Measurements from ENCODE around the gene PSMD1.
"Not testable (repeated sequence)": the region's sequence is repeated elsewhere in the genome, so short reads cannot be mapped to it uniquely, and the experiment has no call there.

The PSMD1 gene

GRCh38 chr2:231056453-231057416 lies at the start of gene PSMD1:
TSS of gene PSMD1 (plus strand) at chr2:231056867. CDS start at chr2:231057026, 159 bp downstream.
- DNase-seq, result peak; percentile 93

DNA sequence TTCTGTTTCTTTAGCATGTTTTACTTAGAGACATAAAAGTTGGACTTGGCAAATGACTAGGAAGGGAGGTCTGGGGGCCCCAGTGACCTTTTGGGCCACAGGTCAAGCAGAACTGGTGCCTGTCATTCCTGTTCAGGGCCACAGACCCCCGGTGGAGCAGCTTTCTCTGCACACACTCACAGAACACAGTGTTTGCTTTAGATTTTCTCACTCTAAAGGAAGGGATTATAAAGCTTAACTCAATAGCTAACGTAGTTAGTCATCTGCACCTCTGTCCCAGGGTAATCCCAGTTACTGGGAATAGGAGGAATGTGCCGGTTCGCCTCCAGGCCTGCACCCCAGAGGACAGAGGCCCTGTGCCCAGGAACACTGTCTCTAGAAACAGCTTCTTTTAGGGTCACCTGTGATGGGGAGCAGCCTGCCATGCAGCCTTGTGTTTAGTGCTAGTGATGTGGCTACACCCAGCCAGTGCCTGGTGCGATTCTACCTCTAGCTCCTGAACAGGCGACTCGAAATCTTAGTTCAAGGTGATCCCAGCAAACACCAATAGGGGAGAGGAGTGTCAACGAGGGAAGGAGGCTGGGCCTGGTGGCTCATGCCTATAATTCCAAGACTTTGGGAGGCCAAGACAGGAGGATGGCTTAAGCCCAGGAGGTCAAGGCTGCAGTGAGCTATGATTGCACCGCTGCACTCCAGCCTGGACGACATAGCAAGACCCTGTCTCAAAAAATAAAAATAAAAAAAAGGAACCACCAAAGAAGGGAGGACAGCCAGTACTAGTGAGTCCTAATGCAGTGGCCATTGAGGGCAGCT lies 49.2 kb upstream of the PSMD1 start:
- DNase-seq, result no peak

DNA sequence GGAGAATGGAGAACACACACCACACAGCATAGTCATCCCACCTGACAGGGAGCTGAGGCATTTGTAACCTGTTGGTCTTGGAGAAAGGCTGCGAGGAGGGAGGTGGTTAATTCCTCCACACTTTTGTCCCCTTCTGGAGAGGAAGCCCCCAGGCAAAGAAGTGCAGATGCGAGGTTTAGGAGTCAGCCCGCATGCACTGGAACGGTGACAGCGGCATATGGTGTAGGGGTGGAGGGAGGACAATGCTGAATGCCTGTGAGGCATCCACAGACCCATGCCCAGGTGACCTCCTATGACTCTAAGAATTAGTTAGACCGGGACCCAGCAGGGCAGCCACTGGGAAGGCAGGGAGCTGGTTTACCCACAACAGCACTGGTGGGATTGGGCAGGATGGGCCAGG lies 48.5 kb upstream of the PSMD1 start:
- no peak for DNase-seq

GRCh38 chr2:231009236-231009919 lies 47.3 kb upstream of the PSMD1 start:
- no peak for DNase-seq

- DNase-seq, result no peak
Observed at GRCh38 chr2:231010201-231010730, 46.4 kb upstream of the PSMD1 start.

GRCh38 chr2:231011526-231011925 lies 45.1 kb upstream of the PSMD1 start:
- DNase-seq, result no peak

DNA sequence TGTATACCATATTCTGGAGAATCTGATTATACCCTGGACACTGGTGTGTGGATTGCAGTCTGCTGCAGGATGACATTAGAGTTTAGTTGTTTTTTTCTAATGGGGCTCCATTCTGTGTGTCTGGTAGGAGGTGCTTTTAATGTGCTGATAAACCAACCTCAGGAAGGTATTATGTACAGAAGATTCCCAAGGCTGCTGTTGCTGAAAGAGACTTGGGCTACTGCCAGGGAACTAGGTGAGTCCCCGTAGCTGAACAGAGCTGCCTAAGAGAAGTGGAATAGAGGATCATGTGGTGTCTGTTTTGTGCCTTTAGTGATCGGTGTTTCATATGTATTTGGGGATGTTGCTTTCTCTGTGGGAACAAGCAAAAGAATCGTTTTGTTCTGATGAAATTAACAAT lies 44.2 kb upstream of the PSMD1 start:
- peak; percentile 46 for DNase-seq

DNA sequence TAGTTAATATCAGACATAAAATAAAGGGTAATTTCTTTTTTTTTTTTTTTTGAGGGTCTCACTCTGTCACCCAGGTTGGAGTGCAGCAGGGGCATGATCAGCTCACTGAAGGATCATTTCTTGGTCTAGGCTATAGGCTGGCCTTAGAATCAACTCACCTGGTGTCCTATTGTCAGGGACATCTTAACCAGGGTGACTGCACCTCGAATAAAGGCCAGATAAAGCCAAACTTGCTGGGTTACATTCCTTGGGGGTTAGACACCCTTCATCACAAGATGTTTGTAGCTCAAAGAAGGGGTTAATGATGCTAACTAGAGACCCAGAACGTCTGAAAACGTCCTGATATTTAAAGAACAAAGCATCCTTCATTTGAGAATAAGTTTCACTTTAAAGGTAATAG lies 42.8 kb upstream of the PSMD1 start:
- DNase-seq, result no peak

DNA sequence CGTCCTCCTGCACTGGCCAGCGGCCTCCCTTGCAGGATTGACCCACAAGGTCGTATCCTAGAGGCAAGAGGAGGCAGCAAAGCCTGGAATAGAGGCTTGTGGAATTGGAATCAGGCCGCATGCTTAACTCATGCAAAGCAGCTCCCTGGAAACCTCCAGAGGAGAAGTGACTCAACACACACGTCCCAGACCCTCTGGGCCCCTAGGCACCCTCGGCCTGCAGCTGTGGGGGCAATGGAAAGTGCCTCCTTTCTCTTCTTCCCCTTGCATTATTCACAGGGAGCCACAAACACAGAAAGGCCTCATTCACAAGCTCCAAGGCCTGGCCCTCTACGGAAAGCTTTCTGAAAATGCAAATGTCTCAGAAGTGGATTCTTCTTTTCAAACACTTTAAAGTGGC lies 41.2 kb upstream of the PSMD1 start:
- DNase-seq, result no peak

DNA sequence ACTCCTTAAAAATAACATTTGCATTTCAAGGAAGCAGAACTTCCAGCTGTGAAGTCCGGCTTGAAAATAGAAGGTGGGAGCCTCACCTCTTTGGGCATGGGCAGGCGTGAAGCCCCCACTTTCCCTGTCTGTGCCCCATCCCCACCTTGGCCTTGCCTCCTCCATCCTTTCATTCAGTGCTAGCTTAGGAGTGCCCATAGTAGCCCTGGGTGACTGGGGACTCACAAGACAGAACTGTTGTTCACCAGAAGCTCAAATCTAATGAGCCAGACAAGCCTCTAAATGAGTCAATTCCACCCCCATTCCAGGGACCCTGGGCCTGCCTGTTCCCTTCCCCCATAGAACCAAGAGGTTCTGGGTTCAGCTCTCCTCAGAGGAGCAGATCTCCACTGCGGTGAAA lies 40.7 kb upstream of the PSMD1 start:
- DNase-seq, result no peak

DNA sequence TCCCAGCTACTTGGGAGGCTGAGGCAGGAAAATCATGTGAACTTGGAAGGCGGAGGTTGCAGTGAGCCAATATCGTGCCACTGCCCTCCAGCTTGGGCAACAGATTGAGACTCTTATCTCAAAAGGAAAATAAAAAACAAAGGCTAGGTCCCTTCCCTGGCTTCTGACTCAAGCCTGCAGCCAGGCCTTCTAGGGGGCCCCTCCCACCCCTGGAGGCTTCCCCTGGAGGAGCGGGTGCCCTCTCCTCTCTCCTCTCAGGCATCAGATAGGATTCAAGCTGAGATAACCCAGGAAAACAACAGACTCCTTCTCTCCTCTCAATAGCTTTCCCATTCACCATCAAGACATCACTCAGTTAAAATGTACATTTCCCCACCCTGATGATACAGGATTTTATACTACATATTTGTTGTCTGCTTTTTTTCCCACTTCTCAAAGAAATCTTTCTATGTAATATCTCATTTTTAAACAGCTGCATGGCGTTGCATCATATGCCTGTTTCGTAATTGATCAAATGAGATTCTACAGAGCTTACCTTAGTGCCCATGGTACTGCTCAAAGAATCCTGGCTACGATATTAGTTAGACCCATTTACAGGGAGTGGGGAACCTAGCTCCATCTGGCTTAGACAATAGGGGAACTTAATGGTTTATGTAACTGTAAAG lies 40.0 kb upstream of the PSMD1 start:
- DNase-seq, result no peak

- DNase-seq, result peak; percentile 33
Observed at GRCh38 chr2:231017231-231017598, 39.5 kb upstream of the PSMD1 start.

DNA sequence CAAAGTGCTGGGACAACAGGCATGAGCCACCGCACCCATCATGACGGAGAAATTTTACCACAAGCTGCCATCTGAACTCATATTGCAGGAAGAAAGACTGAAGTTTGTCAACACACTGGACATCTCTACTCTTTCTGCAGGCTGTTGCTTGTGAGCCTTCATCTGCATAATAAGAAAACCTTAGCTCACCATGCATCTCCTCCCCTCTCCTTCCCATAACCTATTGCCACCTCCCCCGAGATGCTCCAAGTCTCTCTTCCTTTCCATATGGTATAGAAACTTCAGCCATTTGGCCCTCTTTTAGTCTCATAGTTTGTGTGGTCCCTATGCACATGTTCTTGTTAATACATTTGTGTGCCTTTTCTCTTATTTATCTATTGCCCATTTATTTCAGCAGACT lies 38.5 kb upstream of the PSMD1 start:
- DNase-seq, result no peak

GRCh38 chr2:231025059-231025458 lies 31.6 kb upstream of the PSMD1 start:
- not testable (repeated sequence) for DNase-seq

- DNase-seq, result no peak
Observed at GRCh38 chr2:231028889-231029288, 27.8 kb upstream of the PSMD1 start.

DNA sequence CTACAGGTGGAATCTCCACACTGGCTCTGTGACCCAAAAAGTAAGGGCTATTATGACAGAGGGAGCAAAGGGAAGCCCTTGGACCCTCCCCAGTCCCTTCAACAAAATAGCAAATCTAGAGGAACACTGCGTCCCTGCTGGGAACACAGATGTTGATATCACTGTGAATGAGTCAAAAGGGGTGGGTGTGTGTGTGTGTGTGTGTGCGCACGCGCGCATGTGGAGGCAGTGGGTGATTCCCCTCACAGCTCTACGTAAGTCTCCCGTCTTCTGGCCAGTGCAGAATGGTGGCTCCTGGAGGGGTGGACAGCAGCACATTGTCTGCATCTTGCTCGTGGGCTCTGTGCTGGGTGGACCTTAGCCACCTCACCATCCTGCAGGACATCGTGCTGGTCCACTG lies 27.1 kb upstream of the PSMD1 start:
- DNase-seq, result no peak

- no peak for DNase-seq
Observed at GRCh38 chr2:231030725-231031124, 25.9 kb upstream of the PSMD1 start.

DNA sequence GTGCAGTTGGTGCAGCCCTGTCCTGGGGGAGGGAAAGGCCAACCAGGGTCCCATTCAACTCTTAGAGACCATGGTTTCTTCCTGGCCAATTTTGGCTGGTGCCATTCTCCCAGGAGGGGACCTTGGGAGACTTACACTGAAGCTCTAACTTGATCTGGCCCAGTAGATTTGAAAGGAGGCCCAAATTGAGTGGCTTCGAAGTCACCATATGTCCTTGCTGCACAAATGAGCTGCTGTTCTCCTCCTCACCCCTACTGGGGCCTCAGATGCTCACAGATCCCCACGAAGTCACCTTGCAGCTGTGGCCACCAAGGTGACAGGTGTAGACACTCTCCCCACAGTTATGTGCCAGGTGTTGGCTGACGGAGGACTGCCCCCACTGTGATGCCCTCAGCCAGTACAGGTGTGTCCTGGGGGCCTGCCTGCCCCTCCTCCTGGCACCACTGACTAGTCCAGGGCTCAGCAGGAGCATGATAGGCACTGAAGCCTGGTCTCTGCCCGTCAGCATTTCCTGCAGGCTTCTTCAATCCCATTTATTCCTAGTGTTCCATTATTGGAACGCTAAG lies 24.0 kb upstream of the PSMD1 start:
- no peak for DNase-seq

DNA sequence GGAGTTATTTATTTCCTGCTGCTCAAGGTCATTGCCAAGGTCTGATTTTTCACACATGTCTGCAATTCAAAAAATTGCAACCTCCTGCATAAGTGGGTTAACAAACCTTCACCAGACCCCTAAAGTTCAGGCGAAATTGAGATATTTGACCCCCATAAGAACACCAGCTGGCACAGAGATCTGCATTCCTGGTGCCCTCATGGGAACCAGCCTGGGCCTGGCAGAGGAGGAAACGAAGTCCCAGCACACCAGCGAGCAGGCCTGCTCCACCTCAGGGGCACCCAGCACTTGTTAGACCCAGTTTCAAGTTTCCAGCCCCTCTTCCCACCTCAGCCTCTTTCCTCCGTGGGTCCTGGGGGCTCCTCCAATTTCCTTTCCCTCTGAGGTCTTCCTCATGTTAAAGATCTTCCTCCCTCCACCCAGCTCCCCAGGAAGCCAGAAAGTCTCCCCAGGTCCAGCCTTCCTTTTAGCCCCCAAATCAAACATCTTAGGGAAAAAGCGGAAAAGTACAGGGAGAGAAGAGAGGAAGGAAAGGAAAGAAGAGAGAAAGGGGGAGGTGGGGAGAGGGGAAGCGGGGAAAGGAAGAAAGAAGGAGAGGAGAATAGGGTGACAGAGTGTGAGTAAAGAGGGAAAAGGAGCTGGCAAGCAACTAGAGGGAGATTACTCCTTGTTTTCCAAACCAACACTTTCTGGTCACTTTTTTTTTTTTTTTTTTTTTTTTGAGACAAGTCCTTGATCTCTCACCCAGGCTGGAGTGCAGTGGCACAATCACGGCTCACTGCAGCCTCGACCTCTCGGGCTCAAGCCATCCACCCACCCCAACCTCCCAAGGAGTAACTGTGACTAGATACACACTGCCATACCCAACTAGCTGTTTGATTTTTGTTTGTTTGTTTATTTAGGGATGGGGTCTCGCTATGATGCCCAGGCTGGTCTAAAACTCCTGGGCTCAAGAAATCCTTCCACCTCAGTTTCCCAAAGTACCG lies 23.2 kb upstream of the PSMD1 start:
- DNase-seq, result no peak

DNA sequence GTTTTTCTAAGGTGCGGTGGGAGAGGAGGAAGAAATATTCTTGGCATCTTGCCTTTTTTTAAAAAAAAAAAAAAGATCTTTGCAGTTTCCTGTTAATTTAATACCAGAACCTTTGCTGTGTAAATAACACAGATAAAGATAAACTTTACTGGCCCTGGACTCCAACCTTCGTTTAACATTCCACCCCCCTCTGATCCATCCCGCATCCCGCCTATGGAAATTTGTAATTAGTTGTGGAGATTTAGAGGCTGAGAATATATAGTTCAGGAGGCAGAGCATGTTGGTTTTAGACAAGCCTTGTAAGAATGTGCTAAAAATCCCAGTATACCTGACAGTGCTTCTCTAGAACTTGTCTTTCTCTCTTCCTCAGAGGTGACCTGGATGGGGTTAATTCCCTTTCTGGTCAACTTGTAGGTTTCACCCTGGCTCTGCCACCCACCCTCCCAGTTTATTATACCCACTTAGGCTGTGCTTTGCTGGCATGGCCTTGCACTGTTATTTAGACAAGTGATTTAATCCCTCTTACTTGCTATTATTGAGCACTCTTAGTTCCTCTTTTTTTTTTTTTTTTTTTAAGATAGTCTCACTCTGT lies 22.3 kb upstream of the PSMD1 start:
- no peak for DNase-seq

GRCh38 chr2:231036131-231036530 lies 20.5 kb upstream of the PSMD1 start:
- DNase-seq, result no peak

Measured in NCI-H345 (cell line).